ENCODE measurements around the gene LYPD8.

GRCh38 chr1:248790456-248790855 is 34.9 kb upstream of the LYPD8 start:
- TF ChIP-seq CTCF (conservative IDR thresholded peaks at IDR 0.05) = no peak
- no peak for TF ChIP-seq ZFX (IDR thresholded peaks at IDR 0.05)

Data from C4-2B (cell line).